Activated CD8-positive, alpha-beta T cell treated with anti-CD3 and anti-CD28 coated beads for 36 hours (primary cell): ENCODE measurements around the gene KRTAP9-6. TPM values are rescaled to one million over a fixed set of nuclear protein-coding genes. Genes with fewer than 3 reads are reported as not detected.
"Not testable (repeated sequence)": the region's sequence is repeated elsewhere in the genome, so short reads cannot be mapped to it uniquely, and the experiment has no call there.

Source experiments
- ATAC-seq: fragments of 200-7000 bp; cut with Tn5 transposase; one replicate; pipeline ENCODE4 v1.10.0; 2021; ENCODE audit warnings: mild to moderate bottlenecking, moderate library complexity
- CTCF ChIA-PET: fragments of 350-600 bp; sonication (Branson Sonifier 250); formaldehyde crosslinking; loops from one replicate; lab custom pipeline; 2021; ENCODE audit warnings: antibody characterized with exemption; lab: Charles Lee
- POLR2A ChIA-PET: fragments of 350-600 bp; sonication (Branson Sonifier 250); formaldehyde crosslinking; loops from one replicate; lab custom pipeline; 2021; ENCODE audit warnings: antibody characterized with exemption; lab: Charles Lee
- DNase-seq: peaks from one replicate; pipeline ENCODE4 v3.0.0-alpha.2; 2020
- H3K27ac Mint-ChIP-seq: one replicate; pipeline ENCODE4 v1.8.0; 2021; ENCODE audit warnings: mild to moderate bottlenecking, mixed read lengths
- H3K27me3 Mint-ChIP-seq: one replicate; pipeline ENCODE4 v1.8.0; 2021; ENCODE audit warnings: mixed read lengths
- H3K36me3 Mint-ChIP-seq: one replicate; pipeline ENCODE4 v1.8.0; 2021; ENCODE audit warnings: low read depth, mixed read lengths
- H3K4me1 Mint-ChIP-seq: one replicate; pipeline ENCODE4 v1.8.0; 2021; ENCODE audit warnings: low read depth, mixed read lengths
- H3K4me3 Mint-ChIP-seq: one replicate; pipeline ENCODE4 v1.8.0; 2021; ENCODE audit warnings: mild to moderate bottlenecking, moderate library complexity, mixed read lengths
- H3K9me3 Mint-ChIP-seq: one replicate; pipeline ENCODE4 v1.8.0; 2021; ENCODE audit warnings: mixed read lengths
- CTCF ChIP-seq: fragments of 200-600 bp; IDR thresholded peaks from one replicate; pipeline ENCODE4 v1.8.0; 2022; ENCODE audit warnings: antibody characterized with exemption, mild to moderate bottlenecking
- intact Hi-C: fragments of 100-400 bp; cut with micrococcal nuclease; formaldehyde crosslinking; loops from one replicate; pipeline ENCODE4 v1.10.0; 2022
- total RNA-seq, 2 experiments: library from RNA; stranded (reverse); gene quantifications; one replicate each; pipeline ENCODE4 v1.2.3, GENCODE V29; 2021

KRTAP9-6 gene
- not detected for total RNA-seq

GRCh38 chr17:41265078-41265477, at the start of gene KRTAP9-6:
TSS of gene KRTAP9-6 (plus strand) at chr17:41265378. CDS start at chr17:41265378, 0 bp downstream.
- Mint-ChIP-seq H3K27ac (no peak within 1 kb of the TSS), H3K4me3 (no peak within 1 kb of the TSS), H3K36me3 (no peaks in the 10 kb centered on the region), H3K27me3 (no peaks in the 10 kb centered on the region), H3K9me3 (no peaks in the 10 kb centered on the region), H3K4me1 (peaks cover 7% of the 10 kb centered on the region)
- intact Hi-C loops, result no loop called here
- no peak for DNase-seq
- TF ChIP-seq CTCF, result no peak
- POLR2A ChIA-PET, result no interaction called here
- CTCF ChIA-PET, result no interaction called here
- no peak for ATAC-seq

DNA sequence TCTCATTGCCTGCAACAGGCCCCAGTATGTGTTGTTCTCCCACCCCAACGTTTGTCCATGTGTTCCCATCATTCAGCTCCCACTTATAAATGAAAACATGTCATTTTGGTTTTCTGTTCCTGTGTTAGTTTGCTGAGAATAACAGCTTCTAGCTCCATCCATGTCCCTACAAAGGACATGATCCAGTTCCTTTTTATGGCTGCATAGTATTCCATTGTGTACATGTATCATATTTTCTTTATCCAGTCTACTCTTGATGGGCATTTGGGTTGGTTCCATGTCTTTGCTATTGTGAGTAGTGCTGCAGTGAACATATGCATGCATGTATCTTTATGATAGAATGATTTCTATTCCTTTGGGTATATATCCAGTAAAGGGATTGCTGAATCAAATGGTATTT, 49.5 kb upstream of the KRTAP9-6 start:
- H3K36me3 Mint-ChIP-seq, result no peaks in the 10 kb centered on the region
- CTCF ChIA-PET, result no interaction called here
- POLR2A ChIA-PET, result no interaction called here
- peaks cover 5% of the 10 kb centered on the region for H3K4me1 Mint-ChIP-seq
- no peak overlapping the region for H3K4me3 Mint-ChIP-seq
- peaks cover 8% of the 10 kb centered on the region for H3K9me3 Mint-ChIP-seq
- no peak for ATAC-seq
- no peak for DNase-seq
- H3K27me3 Mint-ChIP-seq, result peaks cover 6% of the 10 kb centered on the region
- intact Hi-C loops, result no loop called here
- no peak overlapping the region for H3K27ac Mint-ChIP-seq
- TF ChIP-seq CTCF, result no peak

DNA sequence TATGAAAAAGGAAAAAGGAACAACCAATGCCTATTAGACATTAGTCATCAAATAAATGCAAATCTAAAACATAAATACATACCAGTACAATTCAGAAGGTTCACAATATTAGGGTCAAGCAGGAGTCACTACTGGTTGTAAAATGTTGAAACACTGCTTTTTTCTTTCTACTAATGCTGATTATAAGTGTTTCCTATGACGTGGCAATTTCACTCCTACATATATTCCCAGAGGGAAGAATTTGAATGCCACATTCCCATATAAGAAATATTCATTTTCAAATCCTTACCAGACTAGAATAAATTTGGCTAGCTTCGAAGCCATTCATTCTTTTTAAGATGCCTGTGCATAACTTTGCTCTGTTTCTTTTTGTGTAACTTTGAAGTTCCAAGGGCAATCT, 41.4 kb upstream of the KRTAP9-6 start:
- intact Hi-C loops, result no loop called here
- DNase-seq (no peak), ATAC-seq (no peak)
- Mint-ChIP-seq H3K36me3 (no peaks in the 10 kb centered on the region), H3K27me3 (no peaks in the 10 kb centered on the region), H3K9me3 (peaks cover 9% of the 10 kb centered on the region), H3K27ac (no peak overlapping the region), H3K4me3 (no peak overlapping the region), H3K4me1 (no peaks in the 10 kb centered on the region)
- CTCF ChIA-PET, result no interaction called here
- POLR2A ChIA-PET, result no interaction called here
- TF ChIP-seq CTCF, result no peak

- no peaks in the 10 kb centered on the region for H3K4me1 Mint-ChIP-seq
- H3K27ac Mint-ChIP-seq, result no peak overlapping the region
- intact Hi-C loops, result no loop called here
- no peak for ATAC-seq
- no peaks in the 10 kb centered on the region for H3K27me3 Mint-ChIP-seq
- POLR2A ChIA-PET, result no interaction called here
- DNase-seq, result no peak
- no peak overlapping the region for H3K4me3 Mint-ChIP-seq
- no peaks in the 10 kb centered on the region for H3K36me3 Mint-ChIP-seq
- no peak for TF ChIP-seq CTCF
- H3K9me3 Mint-ChIP-seq, result no peaks in the 10 kb centered on the region
- CTCF ChIA-PET, result no interaction called here
These were observed 39.1 kb upstream of the KRTAP9-6 start for GRCh38 chr17:41226051-41226450.

DNA sequence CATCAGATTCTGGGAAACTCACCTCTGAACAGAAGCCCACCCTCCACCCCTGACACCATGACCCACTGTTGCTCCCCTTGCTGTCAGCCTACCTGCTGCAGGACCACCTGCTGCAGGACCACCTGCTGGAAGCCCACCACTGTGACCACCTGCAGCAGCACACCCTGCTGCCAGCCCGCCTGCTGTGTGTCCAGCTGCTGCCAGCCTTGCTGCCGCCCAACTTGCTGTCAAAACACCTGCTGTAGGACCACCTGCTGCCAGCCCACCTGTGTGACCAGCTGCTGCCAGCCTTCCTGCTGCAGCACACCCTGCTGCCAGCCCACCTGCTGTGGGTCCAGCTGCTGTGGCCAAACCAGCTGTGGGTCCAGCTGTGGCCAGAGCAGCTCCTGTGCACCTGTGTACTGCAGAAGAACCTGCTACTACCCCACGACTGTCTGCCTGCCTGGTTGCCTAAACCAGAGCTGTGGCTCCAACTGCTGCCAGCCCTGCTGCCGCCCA, 38.5 kb upstream of the KRTAP9-6 start, which contains the start of gene KRTAP9-2:
Gene KRTAP9-2 (plus strand): TSS at position 51 of the 498 bp plus-strand sequence. CDS start 7 bp downstream, at position 58.
- H3K36me3 Mint-ChIP-seq, H3K9me3 Mint-ChIP-seq, ATAC-seq, intact Hi-C loops, POLR2A ChIA-PET, H3K27ac Mint-ChIP-seq, H3K4me3 Mint-ChIP-seq, H3K4me1 Mint-ChIP-seq, H3K27me3 Mint-ChIP-seq, DNase-seq, CTCF ChIA-PET: not testable (repeated sequence)
